ENCODE results near the gene ACSS3. TPM values are rescaled to one million over a fixed set of nuclear protein-coding genes. Genes with fewer than 3 reads are reported as not detected.

Gene ACSS3
- total RNA-seq, 2 donors from 2014 or later, result 20.3 to 32.3 TPM

DNA sequence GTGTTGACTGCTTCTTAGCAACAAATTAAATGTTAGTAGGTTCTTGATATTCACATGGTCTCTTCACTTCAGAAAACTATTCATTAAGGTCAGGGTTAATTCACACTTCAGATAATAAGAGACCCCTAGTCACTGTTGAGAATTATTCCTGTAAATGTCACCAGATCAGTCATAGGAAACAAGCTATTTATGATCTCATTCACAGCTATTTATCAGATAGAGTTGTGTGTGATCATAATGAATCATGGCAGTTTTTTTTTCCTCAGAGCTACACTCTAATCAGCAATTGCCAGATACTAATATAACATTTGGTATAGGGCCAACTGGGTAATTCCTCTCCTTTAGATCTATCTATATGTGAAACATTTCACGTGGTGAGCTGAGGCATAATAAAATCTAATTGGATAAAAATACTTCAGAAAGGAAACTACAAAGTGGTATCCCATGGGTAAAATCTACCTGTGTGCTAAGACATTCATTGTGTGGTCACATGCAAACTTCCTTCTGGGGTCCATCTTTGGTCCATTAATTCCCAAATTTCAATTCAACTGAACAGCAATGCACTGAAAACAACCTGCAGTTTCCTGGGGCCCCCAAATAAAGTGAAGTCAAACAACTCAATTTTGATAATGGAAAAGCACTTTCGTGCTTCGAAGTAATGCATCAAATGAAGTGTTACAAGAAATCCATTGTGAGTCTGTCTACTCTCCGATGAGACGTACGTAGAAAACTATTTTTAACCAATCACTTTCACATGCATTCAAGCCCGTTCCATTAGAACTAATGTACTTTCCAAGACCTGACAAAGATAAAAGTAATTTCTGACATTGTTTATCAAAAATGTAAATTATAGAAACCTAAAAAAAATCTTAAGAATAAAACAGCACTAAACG lies 197.0 kb downstream of the ACSS3 start:
- Histone ChIP-seq H3K4me1 (no peaks in the 10 kb centered on the region), H3K4me3 (no peak overlapping the region), H3K27me3 (no peaks in the 10 kb centered on the region), H3K36me3 (no peaks in the 10 kb centered on the region), H3K9me3 (no peaks in the 10 kb centered on the region), H3K27ac (no peak overlapping the region)
- DNase-seq (ENCODE audit: low spot score), result no peak
- TF ChIP-seq, protein P1, sequence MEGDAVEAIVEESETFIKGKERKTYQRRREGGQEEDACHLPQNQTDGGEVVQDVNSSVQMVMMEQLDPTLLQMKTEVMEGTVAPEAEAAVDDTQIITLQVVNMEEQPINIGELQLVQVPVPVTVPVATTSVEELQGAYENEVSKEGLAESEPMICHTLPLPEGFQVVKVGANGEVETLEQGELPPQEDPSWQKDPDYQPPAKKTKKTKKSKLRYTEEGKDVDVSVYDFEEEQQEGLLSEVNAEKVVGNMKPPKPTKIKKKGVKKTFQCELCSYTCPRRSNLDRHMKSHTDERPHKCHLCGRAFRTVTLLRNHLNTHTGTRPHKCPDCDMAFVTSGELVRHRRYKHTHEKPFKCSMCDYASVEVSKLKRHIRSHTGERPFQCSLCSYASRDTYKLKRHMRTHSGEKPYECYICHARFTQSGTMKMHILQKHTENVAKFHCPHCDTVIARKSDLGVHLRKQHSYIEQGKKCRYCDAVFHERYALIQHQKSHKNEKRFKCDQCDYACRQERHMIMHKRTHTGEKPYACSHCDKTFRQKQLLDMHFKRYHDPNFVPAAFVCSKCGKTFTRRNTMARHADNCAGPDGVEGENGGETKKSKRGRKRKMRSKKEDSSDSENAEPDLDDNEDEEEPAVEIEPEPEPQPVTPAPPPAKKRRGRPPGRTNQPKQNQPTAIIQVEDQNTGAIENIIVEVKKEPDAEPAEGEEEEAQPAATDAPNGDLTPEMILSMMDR (IDR thresholded peaks at IDR 0.05), result no peak

GRCh38 chr12:81284137-81284536 lies 206.3 kb downstream of the ACSS3 start:
- DNase-seq (ENCODE audit: low spot score), result no peak
- Histone ChIP-seq H3K27me3 (no peaks in the 10 kb centered on the region), H3K9me3 (no peaks in the 10 kb centered on the region), H3K36me3 (no peaks in the 10 kb centered on the region), H3K4me1 (no peaks in the 10 kb centered on the region), H3K4me3 (no peak overlapping the region), H3K27ac (no peak overlapping the region)
- TF ChIP-seq, protein P1 (IDR thresholded peaks at IDR 0.05), result no peak

DNA sequence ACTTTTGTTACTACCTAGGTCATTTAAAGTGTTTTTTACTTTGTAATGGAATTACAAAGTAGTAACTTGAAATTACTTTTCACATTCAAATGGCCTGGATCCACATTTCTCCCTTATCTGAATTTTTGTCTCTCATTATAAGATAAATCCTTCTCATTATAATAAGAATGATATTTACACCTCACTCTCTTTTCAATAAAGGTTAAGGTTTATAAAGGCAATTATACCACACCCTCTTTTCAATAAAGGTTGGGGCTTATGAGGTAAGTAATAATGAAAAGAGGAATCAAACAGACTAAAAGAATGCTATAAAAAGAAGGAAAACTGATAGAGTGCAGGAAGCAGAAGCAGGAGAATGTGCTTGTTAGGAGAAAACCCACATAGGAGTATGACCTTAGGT lies 210.8 kb downstream of the ACSS3 start:
- TF ChIP-seq, protein P1 (IDR thresholded peaks at IDR 0.05), result no peak
- DNase-seq (ENCODE audit: low spot score), result no peak

GRCh38 chr12:81294325-81295190 lies 216.7 kb downstream of the ACSS3 start:
- DNase-seq (ENCODE audit: low spot score), result no peak
- H3K9me3 ChIP-seq, result no peaks in the 10 kb centered on the region
- H3K4me3 ChIP-seq, result no peak overlapping the region
- no peaks in the 10 kb centered on the region for H3K27me3 ChIP-seq
- no peaks in the 10 kb centered on the region for H3K4me1 ChIP-seq
- H3K36me3 ChIP-seq, result no peaks in the 10 kb centered on the region
- no peak overlapping the region for H3K27ac ChIP-seq
- TF ChIP-seq, protein P1 (IDR thresholded peaks at IDR 0.05), result no peak

More for the DNA sequence above, 210.8 kb downstream of the ACSS3 start:
- no peaks in the 10 kb centered on the region for H3K27me3 ChIP-seq
- H3K36me3 ChIP-seq, result no peaks in the 10 kb centered on the region
- H3K4me3 ChIP-seq, result no peak overlapping the region
- H3K27ac ChIP-seq, result no peak overlapping the region
- H3K9me3 ChIP-seq, result no peaks in the 10 kb centered on the region
- H3K4me1 ChIP-seq, result no peaks in the 10 kb centered on the region

DNA sequence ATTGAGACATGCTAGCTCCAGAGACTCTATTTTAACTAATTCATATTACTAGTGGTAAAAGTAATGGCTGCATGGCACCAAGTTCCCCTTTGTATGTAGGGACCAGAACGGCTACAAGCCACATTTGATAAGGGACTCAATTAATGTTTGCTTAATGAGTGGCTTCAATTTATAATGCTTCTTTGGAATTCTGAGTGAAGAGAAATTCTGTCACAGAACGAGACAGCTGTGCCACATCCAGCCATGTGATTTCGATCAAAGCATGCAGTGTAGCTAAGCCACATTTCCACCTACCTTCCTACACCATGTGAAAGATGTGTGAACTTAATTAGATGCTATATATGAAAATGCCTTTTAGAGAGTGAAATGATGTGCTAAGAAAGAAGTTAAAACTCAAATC lies 217.4 kb downstream of the ACSS3 start:
- no peak for DNase-seq (ENCODE audit: low spot score)
- Histone ChIP-seq H3K36me3 (no peaks in the 10 kb centered on the region), H3K4me3 (no peak overlapping the region), H3K9me3 (no peaks in the 10 kb centered on the region), H3K4me1 (no peaks in the 10 kb centered on the region), H3K27me3 (no peaks in the 10 kb centered on the region), H3K27ac (no peak overlapping the region)
- TF ChIP-seq, protein P1 (IDR thresholded peaks at IDR 0.05), result no peak
